Umbilical cord (tissue), 2 donors: Measurements from ENCODE around the gene GON7. TPM values are rescaled to one million over a fixed set of nuclear protein-coding genes. Genes with fewer than 3 reads are reported as not detected.
"Not testable (repeated sequence)": the region's sequence is repeated elsewhere in the genome, so short reads cannot be mapped to it uniquely, and the experiment has no call there.

ENCODE experiments used
- DNase-seq: peaks from one replicate; pipeline ENCODE4 v3.0.0-alpha.2; 2015; ENCODE audit warnings: low spot score
- total RNA-seq: library from RNA; depleted of rRNA; stranded (reverse); fragments of >200 nt; gene quantifications from one replicate; pipeline ENCODE4 v1.2.3, GENCODE V29; 2014; ENCODE audit warnings: low replicate concordance; ENCODE audit not compliant: insufficient read depth

GON7 gene
- total RNA-seq, 1 donor from 2014 or later = 3.9 TPM

- DNase-seq = not testable (repeated sequence)
Observed at GRCh38 chr14:93159625-93160352, 47.1 kb downstream of the GON7 start.

- not testable (repeated sequence) for DNase-seq
Observed at GRCh38 chr14:93158349-93158748, 48.5 kb downstream of the GON7 start.

GRCh38 chr14:93156693-93157369 is 50.0 kb downstream of the GON7 start:
- no peak for DNase-seq

- no peak for DNase-seq
Observed at GRCh38 chr14:93155667-93156066, 51.2 kb downstream of the GON7 start.

- DNase-seq = no peak
Observed at GRCh38 chr14:93153121-93153520, 53.7 kb downstream of the GON7 start.

Other genes starting within 250 kb of the GON7 start
- gene ITPK1, start 91.1 kb downstream of the GON7 start, total RNA-seq = 14.7 TPM
- gene MOAP1, start 22.2 kb downstream of the GON7 start, total RNA-seq = 21.4 TPM
- gene LYSET, start 21.7 kb downstream of the GON7 start, total RNA-seq = 4.8 TPM
- gene UBR7, start 191 bp upstream of the GON7 start, total RNA-seq = 24.6 TPM
- gene BTBD7, start 126.0 kb upstream of the GON7 start, total RNA-seq = 54.7 TPM
- gene COX8C, start 140.1 kb upstream of the GON7 start, total RNA-seq = not detected
- 2.4 TPM for gene UNC79, start 223.9 kb upstream of the GON7 start, total RNA-seq